ENCODE measurements around the gene MEAF6.

DNA sequence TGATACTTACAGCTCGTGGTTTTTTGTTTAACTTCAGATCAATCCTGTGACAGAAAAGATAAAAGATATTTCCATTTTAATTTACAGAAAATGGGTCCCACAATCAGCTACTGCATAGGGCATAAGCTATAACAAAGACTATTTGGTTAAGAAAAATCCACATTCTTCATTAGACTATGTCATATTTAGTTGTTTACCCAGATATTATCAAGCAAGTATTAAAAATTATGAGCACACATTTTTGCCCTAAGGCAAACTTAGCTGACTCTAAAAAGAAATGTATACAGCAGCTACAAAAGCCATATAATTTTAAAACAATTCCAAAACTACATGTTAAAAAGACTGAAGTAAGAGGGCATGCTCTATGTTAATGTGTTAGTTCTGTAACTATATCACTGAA is 18.7 kb downstream of the MEAF6 start:
- TF ChIP-seq, protein P1, sequence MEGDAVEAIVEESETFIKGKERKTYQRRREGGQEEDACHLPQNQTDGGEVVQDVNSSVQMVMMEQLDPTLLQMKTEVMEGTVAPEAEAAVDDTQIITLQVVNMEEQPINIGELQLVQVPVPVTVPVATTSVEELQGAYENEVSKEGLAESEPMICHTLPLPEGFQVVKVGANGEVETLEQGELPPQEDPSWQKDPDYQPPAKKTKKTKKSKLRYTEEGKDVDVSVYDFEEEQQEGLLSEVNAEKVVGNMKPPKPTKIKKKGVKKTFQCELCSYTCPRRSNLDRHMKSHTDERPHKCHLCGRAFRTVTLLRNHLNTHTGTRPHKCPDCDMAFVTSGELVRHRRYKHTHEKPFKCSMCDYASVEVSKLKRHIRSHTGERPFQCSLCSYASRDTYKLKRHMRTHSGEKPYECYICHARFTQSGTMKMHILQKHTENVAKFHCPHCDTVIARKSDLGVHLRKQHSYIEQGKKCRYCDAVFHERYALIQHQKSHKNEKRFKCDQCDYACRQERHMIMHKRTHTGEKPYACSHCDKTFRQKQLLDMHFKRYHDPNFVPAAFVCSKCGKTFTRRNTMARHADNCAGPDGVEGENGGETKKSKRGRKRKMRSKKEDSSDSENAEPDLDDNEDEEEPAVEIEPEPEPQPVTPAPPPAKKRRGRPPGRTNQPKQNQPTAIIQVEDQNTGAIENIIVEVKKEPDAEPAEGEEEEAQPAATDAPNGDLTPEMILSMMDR (IDR thresholded peaks at IDR 0.05) = no peak
- no peak for TF ChIP-seq POLR2A (IDR thresholded peaks at IDR 0.05)
- no peak for TF ChIP-seq POLR2AphosphoS5 (IDR thresholded peaks at IDR 0.05; ENCODE audit: insufficient read depth in 1 of 2, low read depth in 1 of 2)

Measured in vagina (tissue), 2 donors.